Mucosa of rectum (tissue), 2 donors: ENCODE data around the gene KIF26B.
"Not testable (repeated sequence)": the region's sequence is repeated elsewhere in the genome, so short reads cannot be mapped to it uniquely, and the experiment has no call there.

Experiments
- H3K27ac ChIP-seq, 2 donors: one replicate each; pipeline ENCODE4 v1.7.0; 2013; ENCODE audit warnings: inconsistent platforms in 2 of 2, low read depth in 2 of 2, low read length in 2 of 2
- H3K27me3 ChIP-seq, 2 donors: one replicate each; pipeline ENCODE4 v1.7.0; 2013; ENCODE audit warnings: low read length in 2 of 2; ENCODE audit not compliant: control insufficient read depth in 2 of 2, insufficient read depth in 2 of 2
- H3K36me3 ChIP-seq, 2 donors: one replicate each; pipeline ENCODE4 v1.7.0; 2013; ENCODE audit warnings: low read length in 2 of 2; ENCODE audit not compliant: control insufficient read depth in 2 of 2, insufficient read depth in 2 of 2
- H3K4me1 ChIP-seq, 2 donors: one replicate each; pipeline ENCODE4 v1.7.0; 2013; ENCODE audit warnings: low read length in 2 of 2, mild to moderate bottlenecking in 1 of 2; ENCODE audit not compliant: control insufficient read depth in 2 of 2, insufficient read depth in 2 of 2
- H3K4me3 ChIP-seq, 2 donors: one replicate each; pipeline ENCODE4 v1.7.0; 2013; ENCODE audit warnings: low read length in 2 of 2
- H3K9ac ChIP-seq, 2 donors: one replicate each; pipeline ENCODE4 v1.7.0; 2013; ENCODE audit warnings: low read length in 2 of 2, low read depth in 1 of 2, mild to moderate bottlenecking in 1 of 2
- H3K9me3 ChIP-seq, 2 donors: one replicate each; pipeline ENCODE4 v1.7.0; 2013; ENCODE audit warnings: low read length in 2 of 2; ENCODE audit not compliant: control insufficient read depth in 2 of 2
- donor health status: healthy.
- donor health status: Normal muscosa, but diverticular disease.

KIF26B gene

GRCh38 chr1:245336984-245337355 is 182.2 kb downstream of the KIF26B start:
- H3K4me1 ChIP-seq, H3K36me3 ChIP-seq, H3K9ac ChIP-seq, H3K4me3 ChIP-seq, H3K27ac ChIP-seq, H3K9me3 ChIP-seq, H3K27me3 ChIP-seq: not testable (repeated sequence)

GRCh38 chr1:245337829-245338484 is 183.2 kb downstream of the KIF26B start:
- H3K4me1 ChIP-seq = no peaks in the 10 kb centered on the region
- no peaks in the 10 kb centered on the region for H3K27me3 ChIP-seq
- no peaks in the 10 kb centered on the region for H3K9me3 ChIP-seq
- H3K9ac ChIP-seq = no peak overlapping the region
- H3K36me3 ChIP-seq = no peaks in the 10 kb centered on the region
- no peak overlapping the region for H3K27ac ChIP-seq
- H3K4me3 ChIP-seq = no peak overlapping the region

- no peaks in the 10 kb centered on the region for H3K9me3 ChIP-seq
- no peak overlapping the region for H3K4me3 ChIP-seq
- H3K9ac ChIP-seq = no peak overlapping the region
- H3K27me3 ChIP-seq = no peaks in the 10 kb centered on the region
- H3K4me1 ChIP-seq = no peaks in the 10 kb centered on the region
- H3K36me3 ChIP-seq = no peaks in the 10 kb centered on the region
- H3K27ac ChIP-seq = no peak overlapping the region
Measured at GRCh38 chr1:245338485-245338877, 183.7 kb downstream of the KIF26B start.

GRCh38 chr1:245341743-245342142 is 187.0 kb downstream of the KIF26B start:
- no peaks in the 10 kb centered on the region for H3K9me3 ChIP-seq
- H3K4me3 ChIP-seq = no peak overlapping the region
- no peaks in the 10 kb centered on the region for H3K36me3 ChIP-seq
- H3K4me1 ChIP-seq = no peaks in the 10 kb centered on the region
- H3K27ac ChIP-seq = no peak overlapping the region
- peaks cover 0 to 4% of the 10 kb centered on the region in 2 donors for H3K27me3 ChIP-seq
- no peak overlapping the region for H3K9ac ChIP-seq

- H3K9me3 ChIP-seq = no peaks in the 10 kb centered on the region
- no peaks in the 10 kb centered on the region for H3K4me1 ChIP-seq
- no peaks in the 10 kb centered on the region for H3K36me3 ChIP-seq
- peaks cover 0 to 4% of the 10 kb centered on the region in 2 donors for H3K27me3 ChIP-seq
- H3K9ac ChIP-seq = no peak overlapping the region
- no peak overlapping the region for H3K4me3 ChIP-seq
- H3K27ac ChIP-seq = no peak overlapping the region
Measured at GRCh38 chr1:245345191-245345884, 190.6 kb downstream of the KIF26B start.

GRCh38 chr1:245348626-245349025 is 193.8 kb downstream of the KIF26B start:
- no peaks in the 10 kb centered on the region for H3K36me3 ChIP-seq
- H3K4me3 ChIP-seq = no peak overlapping the region
- no peaks in the 10 kb centered on the region for H3K4me1 ChIP-seq
- H3K27me3 ChIP-seq = peaks cover 0 to 4% of the 10 kb centered on the region in 2 donors
- H3K9me3 ChIP-seq = no peaks in the 10 kb centered on the region
- no peak overlapping the region for H3K9ac ChIP-seq
- H3K27ac ChIP-seq = no peak overlapping the region

- Histone ChIP-seq H3K27ac (no peak overlapping the region), H3K9me3 (no peaks in the 10 kb centered on the region), H3K4me1 (no peaks in the 10 kb centered on the region), H3K27me3 (no peaks in the 10 kb centered on the region), H3K9ac (no peak overlapping the region), H3K36me3 (no peaks in the 10 kb centered on the region), H3K4me3 (no peak overlapping the region)
Measured at GRCh38 chr1:245353411-245353810, 198.6 kb downstream of the KIF26B start.

GRCh38 chr1:245353915-245354775 is 199.4 kb downstream of the KIF26B start:
- Histone ChIP-seq H3K27ac (no peak overlapping the region), H3K4me3 (no peak overlapping the region), H3K36me3 (no peaks in the 10 kb centered on the region), H3K27me3 (no peaks in the 10 kb centered on the region), H3K9me3 (no peaks in the 10 kb centered on the region), H3K9ac (no peak overlapping the region), H3K4me1 (no peaks in the 10 kb centered on the region)

- H3K9me3 ChIP-seq, H3K27ac ChIP-seq, H3K4me3 ChIP-seq, H3K4me1 ChIP-seq, H3K9ac ChIP-seq, H3K36me3 ChIP-seq, H3K27me3 ChIP-seq: not testable (repeated sequence)
Measured at GRCh38 chr1:245355851-245356630, 201.3 kb downstream of the KIF26B start.
